ENCODE measurements around the gene GNB1L.

The GNB1L gene

DNA sequence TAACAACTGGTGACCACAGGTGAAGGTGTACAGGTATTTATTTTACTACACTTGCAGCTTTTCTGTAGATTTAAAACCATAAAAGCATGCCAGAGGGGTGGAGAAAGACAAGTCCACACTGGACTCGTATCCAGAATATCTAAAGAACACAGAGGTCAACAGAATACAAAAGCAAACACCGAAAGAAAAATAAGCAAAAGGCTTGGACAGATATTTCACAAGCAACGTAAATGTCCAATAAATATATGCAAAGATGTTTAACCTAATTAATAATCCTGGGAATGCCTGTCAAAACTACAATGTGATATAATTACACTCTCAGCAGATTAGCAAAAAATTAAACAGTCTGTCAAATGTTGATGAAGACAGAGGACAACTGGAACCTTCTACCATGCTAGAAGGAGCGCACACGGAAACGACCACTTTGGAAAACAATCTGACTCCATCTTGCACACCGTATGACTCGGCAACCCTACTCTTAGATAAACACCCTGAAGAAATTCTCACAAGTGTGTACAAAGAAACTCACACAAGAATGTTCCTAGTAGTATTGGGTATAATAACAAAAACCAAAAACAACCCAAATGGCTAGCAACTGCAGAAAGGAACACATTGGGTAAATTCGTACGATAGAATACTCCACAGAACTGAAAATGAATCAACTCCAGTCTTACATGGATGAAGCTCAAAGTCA, 27.2 kb downstream of the GNB1L start:
- FAIRE-seq (no peak), DNase-seq (ENCODE audit: insufficient read length, low spot score) (no peak)
- TF ChIP-seq CTCF (IDR thresholded peaks at IDR 0.05; ENCODE audit: insufficient read depth, missing control alignments), result no peak

DNA sequence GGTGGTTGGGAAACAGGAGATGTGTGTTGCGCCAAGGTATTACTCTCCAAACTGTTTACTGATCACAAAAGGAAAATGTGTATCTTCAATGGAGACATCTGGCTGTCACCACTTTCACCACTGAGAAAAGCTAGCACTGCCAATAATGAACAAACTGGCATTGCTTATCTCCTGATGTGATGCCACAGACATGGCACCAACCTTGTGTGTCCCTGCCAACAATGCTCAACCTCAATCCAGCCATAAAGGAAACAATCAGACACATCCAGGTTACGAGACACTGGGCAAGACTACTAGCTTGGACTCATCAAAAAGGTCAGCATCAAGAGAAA, 28.1 kb downstream of the GNB1L start:
- TF ChIP-seq CTCF (IDR thresholded peaks at IDR 0.05; ENCODE audit: insufficient read depth, missing control alignments), result no peak
- no peak for DNase-seq (ENCODE audit: insufficient read length, low spot score)
- no peak for FAIRE-seq

- DNase-seq (ENCODE audit: insufficient read length, low spot score) (no peak), FAIRE-seq (no peak)
- TF ChIP-seq CTCF (IDR thresholded peaks at IDR 0.05; ENCODE audit: insufficient read depth, missing control alignments), result no peak
These were observed 28.6 kb downstream of the GNB1L start for GRCh38 chr22:19825904-19826618.

DNA sequence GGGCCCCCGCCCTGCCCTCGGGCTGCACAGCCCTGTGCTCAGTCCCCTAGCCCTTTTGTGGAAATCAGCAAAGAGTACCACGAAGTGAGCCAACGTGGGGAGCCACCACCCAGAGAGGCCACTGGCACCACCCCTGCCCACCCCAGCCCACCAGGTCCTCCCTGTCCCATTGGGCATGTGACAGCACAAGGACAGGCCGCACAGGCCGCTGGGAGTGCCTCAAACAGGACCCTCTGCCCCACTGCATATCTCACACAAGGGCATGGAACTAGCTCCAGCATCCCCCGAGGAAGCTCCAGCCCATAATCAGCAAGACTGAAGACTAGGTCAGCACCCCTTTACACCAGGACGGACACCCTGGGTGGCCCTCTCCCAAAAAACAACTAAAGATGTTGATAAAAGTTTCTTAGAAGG, 29.7 kb downstream of the GNB1L start:
- DNase-seq (ENCODE audit: insufficient read length, low spot score) (no peak), FAIRE-seq (no peak)
- no peak for TF ChIP-seq CTCF (IDR thresholded peaks at IDR 0.05; ENCODE audit: insufficient read depth, missing control alignments)

GRCh38 chr22:19824212-19824925, 30.3 kb downstream of the GNB1L start:
- no peak for TF ChIP-seq CTCF (IDR thresholded peaks at IDR 0.05; ENCODE audit: insufficient read depth, missing control alignments)
- FAIRE-seq, result no peak
- no peak for DNase-seq (ENCODE audit: insufficient read length, low spot score)

DNA sequence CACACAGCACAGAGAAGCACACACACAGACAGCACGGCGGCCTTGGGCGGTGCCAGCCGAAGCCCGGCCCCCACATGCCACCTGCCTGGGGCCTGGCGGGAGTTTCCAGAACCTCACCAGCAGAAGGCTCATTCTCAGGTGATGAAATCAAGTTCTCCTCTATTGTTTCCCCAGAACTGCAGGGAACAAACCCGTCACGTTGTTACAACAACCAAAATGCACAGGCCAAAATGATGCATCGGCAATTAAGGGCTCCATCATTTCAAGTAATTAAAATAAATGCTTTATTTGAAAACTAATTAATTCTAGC, 30.8 kb downstream of the GNB1L start:
- no peak for TF ChIP-seq CTCF (IDR thresholded peaks at IDR 0.05; ENCODE audit: insufficient read depth, missing control alignments)
- no peak for FAIRE-seq
- DNase-seq (ENCODE audit: insufficient read length, low spot score), result no peak

Measured in D721Med (cell line).